NCI-H2171 treated with DMSO at 0.1 percent for 48 hours (cell line): ENCODE results near the gene DOCK6.

Experiments used
- DNase-seq: peaks from one replicate; lab custom pipeline; 2025; lab: John Stamatoyannopoulos, UW

The DOCK6 gene

DNA sequence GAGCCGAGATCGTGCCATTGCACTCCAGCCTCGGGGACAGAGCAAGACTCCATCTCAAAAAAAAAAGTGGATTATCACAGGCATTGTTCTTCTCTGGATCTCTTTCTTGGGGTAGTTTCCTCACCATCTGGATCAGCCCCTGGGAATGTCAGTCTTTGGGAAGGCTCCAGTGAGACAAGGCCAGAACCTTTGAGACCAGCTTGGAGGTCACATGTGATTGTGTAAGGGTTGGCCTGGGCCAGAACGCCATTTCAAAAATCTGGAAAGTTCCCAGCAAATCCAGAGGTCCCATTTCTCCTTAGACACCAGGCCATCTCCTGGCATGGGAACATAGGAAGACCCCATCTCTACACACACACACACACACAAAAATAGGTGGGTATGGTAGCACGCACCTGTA is 37.2 kb downstream of the DOCK6 start:
- no peak for DNase-seq

DNA sequence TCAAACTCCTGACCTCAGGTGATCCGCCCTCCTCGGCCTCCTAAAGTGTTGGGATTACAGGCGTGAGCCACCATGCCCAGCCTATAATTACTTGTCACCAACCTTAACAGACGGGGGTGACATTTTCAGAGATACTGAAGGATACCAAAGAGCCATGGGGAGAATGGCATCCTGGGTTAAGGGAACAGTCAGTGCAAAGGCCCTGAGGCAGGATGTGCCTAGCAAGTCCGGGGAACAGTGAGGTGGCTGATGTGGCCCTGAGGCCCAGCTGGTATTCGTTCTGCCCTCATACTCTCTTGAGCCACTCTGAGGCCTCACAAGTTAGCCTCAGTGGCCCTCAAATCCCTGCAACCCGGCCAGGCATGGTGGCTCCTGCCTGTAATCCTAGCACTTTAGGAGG is 37.9 kb downstream of the DOCK6 start:
- DNase-seq: no peak

DNA sequence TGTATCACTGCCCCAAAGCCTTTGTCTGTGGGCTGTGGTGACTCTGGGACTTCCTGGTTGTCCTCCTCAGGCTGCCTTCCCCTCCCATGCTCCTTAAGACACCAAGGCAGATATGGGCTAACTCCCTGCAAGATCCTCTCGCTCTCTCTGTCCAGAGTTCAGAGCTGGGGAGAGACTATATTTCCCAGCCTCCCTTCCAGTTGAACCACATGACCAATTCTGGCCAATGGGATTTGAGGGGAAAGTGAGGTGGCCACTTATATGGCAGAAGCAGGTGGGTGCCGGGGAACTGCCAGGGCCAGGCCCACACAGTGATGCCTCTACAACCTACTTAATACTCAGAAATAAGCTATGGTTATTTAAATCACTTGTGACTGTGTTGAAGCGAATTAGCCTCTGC is 39.1 kb downstream of the DOCK6 start:
- no peak for DNase-seq

DNA sequence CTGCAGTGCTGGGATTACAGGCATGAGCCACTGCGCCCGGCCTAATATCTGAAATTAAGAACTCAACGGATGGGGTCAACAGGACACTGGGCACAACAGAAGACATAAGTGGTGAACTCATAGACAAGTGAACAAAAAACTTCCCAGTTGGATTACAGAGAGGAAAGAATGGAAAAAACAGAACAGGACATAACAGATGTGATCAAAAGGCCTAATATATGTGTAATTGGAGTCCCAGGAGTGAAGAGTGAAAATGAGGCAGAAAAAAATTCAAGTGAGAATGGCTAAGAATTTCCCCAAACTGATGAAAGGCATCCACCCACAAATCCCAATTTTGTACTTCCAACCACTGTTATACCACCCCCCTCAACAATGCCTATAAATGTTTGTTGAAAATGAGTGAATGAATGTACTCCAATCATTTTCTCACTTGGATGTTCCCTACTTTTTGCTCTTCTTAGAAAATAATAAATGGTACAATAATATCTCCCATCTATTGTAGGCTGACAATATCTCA is 41.2 kb downstream of the DOCK6 start:
- DNase-seq: no peak

DNA sequence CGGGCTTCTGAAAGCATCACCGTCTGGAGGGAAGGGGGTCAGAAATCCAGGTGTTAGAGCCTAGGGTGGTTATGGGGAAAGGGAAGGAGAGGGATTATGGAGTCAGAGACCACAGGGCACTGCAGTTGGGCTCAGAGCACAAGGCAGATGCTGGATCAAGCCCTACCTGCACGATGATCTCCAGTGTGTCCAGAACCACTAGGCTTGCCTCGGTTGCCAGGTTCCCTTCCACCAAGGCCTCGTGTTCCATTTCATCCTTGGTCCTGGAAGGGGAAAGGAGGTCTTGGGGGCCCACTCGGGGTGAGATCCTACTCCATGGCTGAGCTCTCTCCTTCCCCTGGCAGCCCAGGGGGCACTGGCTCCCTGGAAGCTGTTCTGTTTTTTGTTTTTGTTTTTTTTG is 47.9 kb downstream of the DOCK6 start:
- no peak for DNase-seq

DNA sequence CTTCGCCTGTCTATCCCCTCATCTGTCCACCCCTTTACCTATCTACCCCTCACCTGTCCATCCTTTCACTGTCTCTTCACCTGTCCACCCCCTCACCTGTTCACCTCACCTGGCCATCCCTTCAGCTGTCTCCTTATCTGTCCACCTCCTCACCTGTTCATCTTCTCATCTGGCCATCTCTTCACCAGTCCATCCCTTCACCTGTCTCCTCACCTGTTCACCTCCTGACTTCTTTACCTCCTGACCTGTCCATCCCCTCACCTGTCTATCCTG is 51.7 kb downstream of the DOCK6 start:
- DNase-seq: no peak

DNA sequence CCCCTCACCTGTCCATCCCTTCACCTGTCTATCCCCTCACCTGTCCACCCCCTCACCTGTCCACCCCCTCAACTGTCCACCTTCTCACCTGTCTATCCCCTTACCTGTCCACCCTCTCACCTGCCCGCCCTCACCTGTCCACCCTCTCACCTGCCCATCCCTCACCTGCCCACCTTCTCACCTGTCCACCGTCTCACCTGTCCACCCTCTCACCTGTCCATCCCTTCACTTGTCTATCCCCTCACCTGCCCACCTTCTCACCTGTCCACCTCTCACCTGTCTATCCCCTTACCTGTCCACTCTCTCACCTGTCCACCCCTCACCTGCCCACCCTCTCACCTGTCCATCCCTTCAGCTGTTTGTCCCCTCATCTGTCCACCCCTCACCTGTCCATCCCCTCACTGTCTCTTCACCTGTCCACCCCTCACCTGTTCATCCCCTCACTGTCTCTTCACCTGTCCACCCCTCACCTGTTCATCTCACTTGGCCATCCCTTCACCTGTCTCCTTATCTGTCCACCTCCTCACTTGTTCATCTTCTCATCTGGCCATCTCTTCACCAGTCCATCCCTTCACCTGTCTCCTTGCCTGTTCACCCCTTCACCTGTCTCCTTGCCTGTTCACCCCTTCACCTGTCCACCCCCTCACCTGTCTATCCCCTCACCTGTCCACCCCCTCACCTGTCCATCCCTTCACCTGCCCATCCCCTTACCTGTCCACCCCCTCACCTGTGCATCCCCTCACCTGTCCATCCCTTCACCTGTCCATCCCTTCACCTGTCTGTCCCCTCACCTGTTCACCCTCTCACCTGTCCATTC is 52.3 kb downstream of the DOCK6 start:
- no peak for DNase-seq

DNA sequence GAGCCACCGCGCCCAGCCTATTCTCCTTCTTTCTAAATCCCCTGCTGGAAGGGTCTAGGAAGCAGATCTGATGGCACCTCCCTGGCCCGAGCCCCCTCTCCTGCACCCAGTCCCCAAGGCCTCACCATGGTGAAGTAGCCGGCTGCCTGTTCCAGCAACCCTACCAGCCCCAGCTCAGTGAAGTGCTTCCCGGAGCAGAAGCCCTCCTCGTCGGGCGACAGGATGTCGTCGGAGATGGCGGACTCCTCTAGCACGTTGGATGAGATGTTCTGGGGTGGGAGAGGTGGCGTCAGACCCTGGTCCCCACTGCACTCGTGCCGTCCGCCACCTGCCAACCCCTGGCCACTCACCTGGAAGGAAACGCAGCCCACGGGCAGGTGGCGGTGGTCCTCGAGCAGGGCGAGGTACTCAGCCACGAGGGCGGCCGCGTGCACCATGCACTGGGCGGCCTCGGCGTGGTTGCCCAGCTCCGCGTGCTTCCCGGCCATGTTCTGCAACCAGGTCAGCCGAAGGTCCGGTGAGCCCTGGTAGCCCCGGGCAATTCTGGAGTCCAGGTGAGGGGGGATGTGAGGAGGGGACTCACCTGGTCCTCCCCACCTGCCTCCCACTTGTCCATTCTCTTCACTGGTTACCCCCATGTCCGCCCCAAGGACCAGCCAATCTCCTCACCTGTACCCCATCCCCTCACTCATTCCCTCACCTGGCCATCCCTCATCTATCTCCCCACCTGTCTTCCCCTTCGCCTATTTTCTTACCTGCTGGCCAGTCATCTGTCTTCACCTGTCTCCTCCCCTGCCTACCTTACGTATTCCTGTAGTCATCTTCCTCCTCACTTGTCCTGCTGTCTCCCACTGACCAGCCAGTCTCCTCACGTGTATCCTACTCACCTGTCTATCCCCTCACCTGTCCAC is 53.5 kb downstream of the DOCK6 start:
- DNase-seq: no peak

DNA sequence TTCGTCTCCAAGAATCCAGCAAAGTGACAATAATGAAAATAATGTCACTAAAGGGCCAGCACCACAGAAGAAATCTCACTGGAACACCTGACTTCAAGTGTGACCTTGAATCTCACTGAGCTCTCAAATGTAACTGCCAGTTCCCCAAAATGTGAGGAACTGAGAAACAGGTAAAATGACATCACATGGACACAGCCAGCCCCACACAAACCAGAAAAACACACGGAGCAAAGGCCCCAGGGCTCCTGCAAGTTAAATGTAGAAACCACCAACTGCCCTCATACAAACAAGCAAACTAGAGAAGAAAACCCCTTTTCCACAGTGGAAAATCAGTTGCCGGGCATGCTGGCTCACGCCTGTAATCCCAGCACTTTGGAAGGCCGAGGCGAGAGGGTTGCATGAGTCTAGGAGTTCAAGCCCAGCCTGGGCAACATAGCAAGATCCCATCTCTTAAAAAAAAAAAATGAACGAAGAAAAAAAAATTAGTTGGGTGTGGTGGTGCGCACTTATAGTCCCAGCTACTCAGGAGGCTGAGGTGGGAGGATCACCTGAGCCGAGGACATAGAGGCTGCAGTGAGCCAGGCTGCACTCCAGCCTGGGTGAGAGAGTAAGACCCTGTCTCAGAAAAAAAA is 56.3 kb downstream of the DOCK6 start:
- no peak for DNase-seq

DNA sequence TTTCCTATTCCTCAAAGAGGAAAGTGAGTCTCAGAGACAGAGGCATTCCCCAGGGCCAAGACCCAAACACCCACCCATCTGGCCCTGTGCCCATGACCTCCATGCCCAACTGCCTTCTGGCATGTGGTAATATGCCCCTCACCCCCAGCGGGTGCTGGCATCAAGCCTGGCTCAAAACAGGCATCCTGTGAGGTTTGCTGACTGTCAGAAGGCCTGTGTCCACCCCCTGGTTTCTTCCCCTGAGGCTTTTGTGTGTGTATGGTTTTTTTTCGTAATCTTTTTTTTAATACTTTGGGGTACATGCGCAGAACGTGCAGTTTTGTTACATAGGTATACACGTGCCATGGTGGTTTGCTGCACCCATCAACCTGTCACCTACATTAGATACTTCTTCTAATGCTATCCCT is 57.4 kb downstream of the DOCK6 start:
- peak; percentile 87 for DNase-seq

DNA sequence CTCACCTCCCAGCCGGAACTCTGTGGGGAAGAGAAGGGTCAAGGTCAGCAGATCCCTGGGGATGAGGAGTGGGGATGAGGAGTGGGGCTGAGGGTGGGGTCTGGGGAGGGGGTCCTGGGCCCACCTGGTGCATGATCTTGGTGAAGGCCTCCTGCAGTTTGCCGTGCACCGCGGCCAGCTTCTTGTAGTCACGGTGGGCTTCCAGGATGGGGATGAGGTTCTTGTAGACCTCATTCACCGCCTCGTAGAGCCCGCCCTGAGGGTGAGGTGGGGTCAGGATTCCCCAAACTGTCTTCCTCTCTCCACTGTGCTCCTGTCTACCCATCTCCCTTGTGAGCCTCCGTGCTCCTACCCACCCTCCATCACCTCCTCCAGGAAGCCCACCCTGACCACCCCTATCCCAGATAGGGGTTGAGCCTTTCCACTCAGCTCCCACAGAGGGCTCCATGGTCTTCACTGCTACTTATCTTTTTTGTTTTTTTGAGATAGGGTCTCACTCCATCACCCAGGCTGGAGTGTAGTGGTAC is 58.2 kb downstream of the DOCK6 start:
- DNase-seq: no peak

DNA sequence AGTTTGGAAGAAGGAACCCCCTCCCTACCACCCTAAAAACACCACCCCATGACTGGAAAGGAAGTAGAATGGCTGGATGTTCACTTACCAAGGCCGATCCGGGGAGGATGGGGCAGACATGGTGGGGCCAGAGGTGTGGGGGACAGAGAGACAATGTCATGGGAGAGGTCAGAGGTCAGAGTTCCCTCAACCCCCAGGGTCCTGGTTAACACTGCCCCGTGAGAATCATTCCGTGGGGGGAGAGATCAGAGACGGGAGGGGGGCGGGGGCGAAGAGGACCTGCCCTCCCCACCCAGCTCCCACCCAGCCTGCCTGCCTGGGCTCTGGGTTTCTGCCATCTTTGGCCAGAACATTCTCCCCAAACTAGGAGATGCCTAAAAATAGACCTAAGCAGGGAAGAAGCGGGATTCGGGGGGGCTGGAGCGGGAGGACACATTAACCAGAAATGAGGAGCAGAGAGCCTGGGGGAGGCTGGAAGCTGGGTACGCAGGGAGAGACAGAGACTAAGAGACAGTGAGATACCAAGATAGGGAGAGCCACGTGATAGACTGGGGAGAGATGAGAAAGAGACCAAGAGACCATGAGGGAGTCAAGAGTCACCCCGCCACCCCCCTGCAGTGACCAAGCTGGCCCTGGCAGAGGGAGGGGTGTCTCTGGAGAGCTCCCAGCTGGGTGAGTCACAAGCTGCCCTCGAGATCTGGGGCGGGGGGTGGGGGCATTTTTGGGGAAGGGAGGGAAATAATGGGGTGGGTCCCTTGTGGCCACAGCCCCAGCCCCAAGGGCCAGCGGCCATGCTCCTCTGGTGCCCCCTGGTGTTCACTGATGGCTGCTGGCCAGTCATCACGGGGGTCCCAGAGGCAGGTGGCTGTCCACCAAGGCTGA is 58.9 kb downstream of the DOCK6 start:
- DNase-seq: no peak

DNA sequence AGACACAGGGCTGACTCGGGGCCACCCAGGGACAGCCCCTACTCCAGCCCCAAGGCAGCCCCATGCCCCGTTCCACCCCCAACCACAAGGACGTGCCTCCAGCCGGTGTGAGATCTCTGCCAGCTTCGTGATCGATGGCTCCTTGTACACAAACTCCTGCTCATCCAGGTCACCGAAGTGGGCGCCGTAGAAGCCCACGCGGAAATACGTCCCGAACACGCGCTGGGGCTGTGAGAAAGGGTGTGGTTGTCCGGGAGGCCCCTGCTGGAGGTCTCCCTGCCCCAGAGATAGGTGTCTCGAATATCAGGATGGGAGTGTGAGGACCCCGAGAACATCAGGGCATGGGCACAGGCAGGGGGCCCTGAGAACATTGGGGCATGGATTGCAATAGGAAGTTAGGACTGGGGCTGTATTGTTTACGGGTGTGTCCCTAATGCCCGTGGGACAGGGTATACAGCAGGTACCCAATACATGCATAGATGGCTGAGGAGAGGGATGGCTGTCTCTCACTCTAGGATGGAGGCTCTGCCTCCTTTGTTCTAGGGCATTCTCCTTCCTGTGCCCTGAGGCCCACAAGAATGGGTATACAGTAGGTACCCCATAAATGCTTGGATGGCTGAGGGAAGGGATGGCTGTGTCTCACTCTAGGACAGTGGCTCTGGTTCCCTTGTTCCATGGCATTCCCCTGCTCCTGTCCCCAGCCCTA is 59.7 kb downstream of the DOCK6 start:
- no peak for DNase-seq

DNA sequence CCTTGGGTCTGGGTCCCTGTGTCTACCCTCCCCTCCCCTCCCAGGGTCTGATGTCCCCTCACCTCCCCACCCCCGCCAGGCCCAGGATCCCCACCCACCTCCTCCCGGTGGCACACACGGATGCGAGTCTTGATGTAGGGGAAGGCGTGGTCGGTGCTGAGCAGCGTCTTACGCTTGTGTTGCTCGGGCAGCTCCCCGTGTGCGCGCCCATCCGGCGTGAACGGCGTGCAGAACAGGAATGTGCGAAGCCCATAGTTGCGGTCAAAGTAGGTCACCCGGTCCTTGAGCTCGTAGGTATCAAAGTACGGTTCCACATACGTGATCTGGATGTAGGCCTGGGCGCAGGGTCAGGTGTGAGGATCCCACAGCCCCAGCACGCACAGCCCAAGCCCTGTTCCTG is 60.5 kb downstream of the DOCK6 start:
- no peak for DNase-seq

DNA sequence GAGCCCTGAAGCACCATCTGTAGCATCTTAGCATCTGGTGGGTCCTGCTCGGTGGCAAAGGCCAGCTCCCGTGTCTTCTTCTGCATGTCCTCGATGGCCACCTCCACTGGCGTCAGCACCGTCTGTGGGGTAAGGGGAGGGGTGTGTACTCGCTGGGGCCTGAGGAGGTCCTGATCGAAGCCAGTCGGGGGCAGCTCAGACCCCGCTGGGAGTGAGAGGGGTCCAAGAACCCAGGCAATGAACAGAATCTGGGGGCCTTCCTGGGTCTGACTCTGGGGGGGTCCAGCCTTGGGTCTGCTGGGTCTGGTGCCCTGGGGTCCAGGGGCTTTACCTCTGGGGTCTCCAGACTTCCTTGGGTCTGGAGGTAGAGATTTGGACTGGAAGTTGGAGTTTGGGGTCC is 61.4 kb downstream of the DOCK6 start:
- DNase-seq: no peak

DNA sequence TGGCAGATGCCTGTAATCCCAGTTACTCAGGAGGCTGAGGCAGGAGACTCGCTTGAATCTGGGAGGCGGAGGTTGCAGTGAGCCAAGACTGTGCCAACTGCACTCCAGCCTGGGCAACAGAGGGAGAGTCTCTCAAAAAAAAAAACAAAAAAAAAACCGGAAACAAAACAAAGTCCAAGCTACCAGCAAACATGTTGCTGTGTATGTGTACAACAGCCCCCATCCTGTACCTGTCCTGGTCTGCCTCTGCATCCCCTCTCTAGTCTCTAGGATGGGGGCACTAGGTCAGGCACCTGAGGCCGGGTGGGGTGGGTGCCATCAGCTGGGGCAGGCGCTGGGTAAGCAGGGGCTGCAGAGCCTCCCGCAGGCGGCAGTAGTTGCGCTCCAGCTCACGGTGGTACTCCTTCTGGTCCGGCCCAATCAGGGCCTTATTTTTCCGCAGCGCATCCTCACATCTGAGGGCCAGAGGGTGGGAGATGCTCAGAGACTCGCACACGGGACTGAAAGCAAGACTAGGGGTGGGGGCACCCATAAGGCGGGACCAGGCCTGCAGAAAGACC is 62.2 kb downstream of the DOCK6 start:
- no peak for DNase-seq

DNA sequence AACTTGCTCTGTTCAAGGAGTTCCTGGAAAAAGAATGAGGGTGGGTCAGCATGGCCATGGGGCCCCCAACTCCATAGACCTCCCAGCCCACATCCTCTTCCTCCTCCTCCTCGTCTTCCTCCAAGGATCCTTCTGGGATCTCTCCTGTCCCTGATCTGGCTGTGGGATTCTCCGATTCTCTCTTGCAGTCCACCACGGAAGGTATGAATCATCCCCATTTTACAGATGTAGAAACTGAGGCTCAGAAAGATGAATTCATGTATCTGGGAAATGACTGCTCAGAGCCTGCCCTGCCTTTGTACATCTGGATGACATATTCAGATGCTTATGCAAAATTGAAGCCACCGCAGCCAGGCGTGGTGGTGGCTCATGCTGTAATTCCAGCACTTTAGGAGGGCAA is 62.8 kb downstream of the DOCK6 start:
- no peak for DNase-seq

DNA sequence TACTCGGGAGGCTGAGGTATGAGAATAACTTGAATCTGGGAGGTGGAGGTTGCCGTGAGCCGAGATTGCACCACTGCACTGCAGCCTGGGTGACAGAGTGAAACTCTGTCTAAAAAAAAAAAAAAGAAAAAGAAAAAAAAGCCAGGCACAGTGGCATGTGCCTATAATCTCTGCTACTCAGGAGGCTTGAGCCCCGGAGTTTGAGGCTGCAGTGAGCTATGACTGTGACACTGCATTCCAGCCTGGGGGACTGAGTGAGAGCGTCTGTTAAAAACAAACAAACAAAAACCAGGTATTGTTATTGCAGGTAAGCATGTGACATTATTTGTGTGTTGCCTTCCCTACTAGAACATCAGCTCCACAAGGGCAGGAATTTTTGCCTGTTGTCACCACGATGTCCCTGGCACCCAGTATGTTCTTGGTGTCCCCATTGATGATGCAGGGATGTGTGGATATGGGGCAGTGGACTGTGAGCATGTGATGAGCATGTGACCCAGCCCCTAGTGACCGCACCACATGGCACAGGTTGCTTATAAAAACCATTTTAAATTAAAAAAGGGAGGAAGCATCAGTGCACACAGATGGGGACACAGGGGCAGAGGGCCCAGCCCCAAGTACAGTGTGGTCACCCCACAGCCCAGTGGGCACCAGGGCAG is 63.4 kb downstream of the DOCK6 start:
- peak; percentile 13 for DNase-seq

DNA sequence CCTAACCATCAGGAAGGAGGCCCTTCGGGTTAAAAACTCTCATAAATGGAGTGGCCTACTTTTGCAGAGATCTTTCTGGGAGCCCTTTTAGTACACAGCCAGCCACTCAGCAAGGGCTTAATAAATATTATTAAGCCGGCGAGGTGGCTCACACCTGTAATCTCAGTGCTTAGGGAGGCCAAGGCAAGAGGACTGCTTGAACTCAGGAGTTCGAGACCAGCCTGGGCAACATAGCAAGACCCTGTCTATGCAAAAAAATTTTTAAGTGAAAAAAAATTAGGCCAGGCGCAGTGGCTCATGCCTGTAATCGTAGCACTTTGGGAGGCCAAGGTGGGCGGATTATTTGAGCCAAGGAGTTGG is 64.2 kb downstream of the DOCK6 start:
- no peak for DNase-seq
